GM19328 (cell line): ENCODE data around the gene DPYSL5.
A peak's percentile ranks its signal among the peaks of the same experiment; 100 is the strongest.
"Not testable (repeated sequence)": the region's sequence is repeated elsewhere in the genome, so short reads cannot be mapped to it uniquely, and the experiment has no call there.

ENCODE experiments used
- ATAC-seq: cut with Tn5 transposase; IDR thresholded peaks from one replicate; pipeline ENCODE4 v1.9.1; 2021; ENCODE audit warnings: mild to moderate bottlenecking, moderate library complexity; ENCODE audit not compliant: unreplicated experiment

DPYSL5 gene

DNA sequence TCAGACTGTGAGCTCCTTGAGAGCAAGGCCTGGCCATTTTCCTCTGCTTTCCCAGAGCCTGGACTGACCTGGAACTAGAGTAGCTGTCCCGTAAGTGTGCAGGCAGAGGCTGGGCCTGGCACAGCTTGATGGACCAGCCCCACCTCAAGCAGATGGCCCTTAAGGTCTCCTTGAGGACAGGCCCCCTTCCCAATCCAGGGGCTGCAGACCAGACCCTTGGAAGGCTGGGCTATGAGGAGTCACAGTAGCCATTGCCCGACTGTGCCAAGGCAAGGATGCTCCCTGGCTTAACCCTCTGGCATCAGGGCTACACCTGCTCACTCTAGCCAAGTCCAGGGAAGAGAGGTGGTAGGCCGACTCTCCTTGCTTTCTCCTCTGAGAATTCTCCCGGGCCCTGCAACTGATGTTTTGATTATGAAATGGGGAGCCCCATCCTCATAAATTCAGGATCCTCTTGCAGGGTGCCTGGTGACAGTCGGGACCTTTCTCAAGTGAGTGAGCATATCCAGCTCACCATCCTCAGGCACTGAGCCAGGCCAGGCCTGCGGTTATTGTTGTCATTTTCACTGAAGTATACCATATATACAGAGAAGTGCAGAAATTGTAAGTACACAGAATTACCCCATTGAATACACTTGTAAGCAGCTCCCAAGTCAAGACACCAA is 51.7 kb downstream of the DPYSL5 start:
- ATAC-seq: no peak

DNA sequence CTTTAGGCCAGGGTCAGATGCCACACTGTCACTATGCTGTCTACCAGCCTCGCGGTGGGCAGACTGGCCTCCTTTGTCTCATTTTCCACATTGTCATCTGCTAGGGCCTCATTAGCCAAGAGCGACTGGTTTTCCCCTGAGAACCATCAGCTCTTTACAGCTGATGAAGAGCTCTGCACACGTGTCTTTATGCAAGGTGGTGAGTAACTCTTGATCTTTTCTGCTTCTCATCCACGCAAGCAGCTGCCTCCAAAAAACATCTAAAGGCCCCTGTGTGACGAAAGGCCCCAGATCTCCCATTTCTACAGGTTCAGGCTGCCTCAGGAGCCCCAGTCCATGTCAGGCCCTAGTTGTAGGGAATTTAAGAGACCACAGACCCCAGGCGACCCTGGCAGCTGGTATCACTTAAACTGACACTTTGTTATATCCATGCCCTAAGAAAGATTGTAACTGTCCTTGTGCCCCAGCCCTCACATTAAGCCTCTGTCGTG is 52.9 kb downstream of the DPYSL5 start:
- ATAC-seq: no peak

DNA sequence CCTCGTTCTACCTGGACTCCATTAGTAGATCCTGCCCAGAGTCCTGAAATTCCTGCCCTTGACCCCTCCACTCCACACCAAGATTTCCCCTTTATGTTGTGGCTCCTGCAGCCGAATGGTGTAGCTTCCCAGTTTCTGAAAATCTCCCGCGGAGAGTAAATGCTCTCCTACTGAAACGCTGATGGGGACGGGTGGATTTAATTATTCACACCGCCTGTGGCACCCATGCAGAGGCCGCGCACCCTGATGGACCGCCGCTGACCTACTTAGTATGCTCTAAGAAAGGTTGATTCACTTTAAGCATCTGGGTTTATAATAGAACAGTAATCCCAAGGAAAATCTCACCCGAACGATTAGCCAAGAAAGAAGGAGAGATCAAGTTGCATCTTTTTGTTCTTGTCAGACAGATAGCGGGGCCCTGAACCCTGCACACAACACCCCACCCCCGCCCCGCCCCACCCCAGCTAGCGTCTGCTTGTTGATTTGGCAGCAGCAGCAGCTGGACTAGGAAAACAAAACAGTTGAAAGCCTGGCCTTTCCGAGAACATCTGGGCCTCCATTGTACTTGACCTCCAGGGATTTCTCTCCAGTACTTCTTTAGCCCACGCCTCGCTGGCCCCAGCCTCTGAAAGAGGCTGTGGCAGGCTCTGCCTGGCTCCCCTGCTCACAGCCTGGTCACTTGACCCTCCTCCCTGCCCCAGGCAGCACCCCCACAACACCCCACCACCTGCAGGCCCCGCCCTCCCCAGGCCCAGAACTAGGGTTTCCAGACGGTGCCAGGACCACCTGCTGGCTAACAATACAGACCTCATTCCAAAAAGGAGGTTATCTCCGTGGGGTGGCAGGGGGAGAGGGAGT is 53.6 kb downstream of the DPYSL5 start:
- no peak for ATAC-seq

- no peak for ATAC-seq
These were observed 55.7 kb downstream of the DPYSL5 start for GRCh38 chr2:26903676-26904075.

DNA sequence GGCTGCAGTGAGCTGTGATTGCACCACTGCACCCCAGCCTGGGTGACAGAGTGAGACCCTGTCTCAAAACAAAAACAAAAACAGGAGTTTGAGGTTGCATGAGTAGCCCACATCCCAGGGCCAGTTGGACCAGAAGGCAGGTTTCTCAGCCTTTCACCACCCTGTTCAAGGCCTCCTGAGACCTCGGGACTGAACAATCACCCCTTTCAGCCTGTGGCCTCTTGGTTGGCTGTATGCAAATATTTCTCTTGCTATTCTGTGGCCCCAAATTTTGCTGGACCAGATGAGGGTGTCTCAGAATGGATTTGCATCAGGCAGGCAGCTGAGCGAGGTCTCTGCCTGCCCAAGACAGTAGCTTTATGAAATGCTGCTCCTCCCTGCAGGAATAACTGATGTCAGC is 56.9 kb downstream of the DPYSL5 start:
- ATAC-seq: peak; percentile 53

- ATAC-seq: no peak
These were observed 57.6 kb downstream of the DPYSL5 start for GRCh38 chr2:26905341-26906198.

GRCh38 chr2:26907416-26907815 is 59.5 kb downstream of the DPYSL5 start:
- ATAC-seq: no peak

DNA sequence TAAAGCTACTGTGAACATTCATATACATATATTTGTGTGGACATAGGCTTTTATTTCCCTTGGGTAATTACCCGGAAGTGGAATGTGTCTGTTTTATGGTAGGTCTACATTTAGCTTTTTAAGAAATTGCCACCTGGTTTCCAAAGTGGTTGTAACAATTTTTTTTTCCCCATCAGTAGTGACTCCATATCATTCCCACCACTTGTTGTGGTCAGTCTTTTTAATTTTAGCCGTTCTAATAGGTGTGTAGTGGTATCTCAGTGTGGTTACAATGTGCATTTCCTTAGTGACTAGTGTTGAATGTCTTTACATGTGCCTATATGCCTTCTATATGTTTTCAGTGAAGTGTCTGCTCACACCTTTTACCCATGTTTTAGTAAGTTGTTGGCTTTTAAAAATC is 62.2 kb downstream of the DPYSL5 start:
- ATAC-seq: no peak

GRCh38 chr2:26911911-26912861 is 64.3 kb downstream of the DPYSL5 start:
- ATAC-seq: no peak

- no peak for ATAC-seq
These were observed 65.7 kb downstream of the DPYSL5 start for GRCh38 chr2:26913606-26913998.

DNA sequence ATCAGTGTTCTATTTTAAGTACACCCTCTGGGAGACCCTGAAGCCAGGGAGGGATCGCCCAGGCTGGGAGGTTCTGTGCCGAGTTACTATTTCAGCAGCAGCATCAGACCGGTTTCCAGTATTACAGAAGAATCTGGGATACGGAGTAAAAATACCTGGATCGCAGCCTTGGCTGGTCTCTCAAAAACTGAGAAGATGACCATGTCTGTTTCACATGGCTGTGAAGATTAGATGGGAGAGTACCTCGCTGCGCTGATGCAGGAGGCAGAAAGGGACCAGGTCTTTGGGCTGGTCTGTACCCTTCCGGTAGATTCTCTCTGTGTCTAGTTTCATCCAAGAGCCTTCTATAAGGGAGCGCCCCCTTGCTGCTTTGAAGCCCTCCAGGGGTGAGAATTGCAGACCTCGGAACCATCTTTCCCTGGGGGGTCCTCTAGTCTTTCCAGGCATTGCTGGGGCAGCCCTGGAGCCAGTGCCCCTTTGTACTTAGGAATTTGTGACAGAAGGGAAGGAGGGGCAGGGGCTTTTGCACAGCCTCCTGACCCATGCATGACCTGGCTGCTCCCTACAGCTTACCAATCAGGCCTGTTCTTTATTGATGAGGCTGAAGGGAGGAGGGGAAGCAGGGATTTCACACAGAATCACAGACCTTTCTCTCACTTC is 66.2 kb downstream of the DPYSL5 start:
- ATAC-seq: no peak

DNA sequence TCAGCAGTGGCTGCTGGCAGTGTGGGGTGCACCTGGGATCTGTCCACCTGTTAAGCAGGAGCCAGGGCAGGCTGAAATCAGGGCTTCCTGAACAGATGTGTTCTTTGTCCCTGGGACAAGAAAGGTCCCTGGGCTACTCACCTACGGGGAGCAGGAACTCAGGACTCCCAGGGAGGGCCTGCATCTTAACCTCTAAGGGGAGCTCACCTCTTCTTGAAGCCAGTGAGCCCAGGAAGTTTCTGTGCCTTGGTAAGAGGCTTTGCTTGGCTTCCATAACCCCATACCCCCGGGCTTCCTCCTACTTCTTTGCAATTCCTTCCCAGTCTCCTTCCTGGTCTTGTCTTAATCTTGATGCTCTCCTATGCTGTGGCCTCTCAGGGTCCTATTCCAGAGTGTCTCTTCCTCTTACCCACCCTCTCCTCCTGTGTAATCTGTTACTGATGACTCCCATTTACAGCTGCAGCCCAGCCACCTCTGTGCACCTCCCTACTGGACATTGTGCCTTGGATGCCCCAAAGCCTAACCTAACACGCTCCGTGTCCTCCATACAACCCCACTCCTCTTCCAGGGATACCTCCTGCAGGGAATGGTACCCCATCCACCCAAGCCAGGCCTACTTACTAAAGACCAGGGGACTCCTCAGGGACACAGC is 66.9 kb downstream of the DPYSL5 start:
- no peak for ATAC-seq

GRCh38 chr2:26915316-26915715 is 67.4 kb downstream of the DPYSL5 start:
- no peak for ATAC-seq

DNA sequence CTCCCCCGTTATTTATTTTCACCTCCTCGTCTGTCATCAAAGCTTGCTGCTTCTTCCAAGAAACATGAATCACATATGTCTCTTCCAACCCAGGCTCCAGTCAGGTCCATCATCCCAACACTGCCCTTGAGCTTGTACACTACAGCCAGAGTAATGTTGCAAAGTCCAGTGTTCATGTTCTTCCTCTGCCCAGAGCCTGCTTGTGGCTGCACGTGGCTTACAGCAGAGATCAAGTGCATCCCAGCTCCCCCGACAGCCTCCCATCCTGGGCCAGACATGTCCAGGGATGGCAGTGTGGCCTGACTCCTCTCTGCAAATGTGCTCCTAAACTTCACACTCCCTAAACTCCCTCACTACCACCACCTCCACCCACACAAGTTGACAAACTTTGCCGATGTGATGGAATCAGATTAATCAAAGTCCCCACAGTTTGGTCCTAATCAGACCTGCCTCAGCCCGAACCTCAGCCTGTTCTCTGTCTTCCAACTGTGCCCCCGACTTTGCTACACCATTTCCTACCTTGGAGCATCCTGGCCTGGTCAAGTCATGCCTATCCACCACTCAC is 68.3 kb downstream of the DPYSL5 start:
- no peak for ATAC-seq

DNA sequence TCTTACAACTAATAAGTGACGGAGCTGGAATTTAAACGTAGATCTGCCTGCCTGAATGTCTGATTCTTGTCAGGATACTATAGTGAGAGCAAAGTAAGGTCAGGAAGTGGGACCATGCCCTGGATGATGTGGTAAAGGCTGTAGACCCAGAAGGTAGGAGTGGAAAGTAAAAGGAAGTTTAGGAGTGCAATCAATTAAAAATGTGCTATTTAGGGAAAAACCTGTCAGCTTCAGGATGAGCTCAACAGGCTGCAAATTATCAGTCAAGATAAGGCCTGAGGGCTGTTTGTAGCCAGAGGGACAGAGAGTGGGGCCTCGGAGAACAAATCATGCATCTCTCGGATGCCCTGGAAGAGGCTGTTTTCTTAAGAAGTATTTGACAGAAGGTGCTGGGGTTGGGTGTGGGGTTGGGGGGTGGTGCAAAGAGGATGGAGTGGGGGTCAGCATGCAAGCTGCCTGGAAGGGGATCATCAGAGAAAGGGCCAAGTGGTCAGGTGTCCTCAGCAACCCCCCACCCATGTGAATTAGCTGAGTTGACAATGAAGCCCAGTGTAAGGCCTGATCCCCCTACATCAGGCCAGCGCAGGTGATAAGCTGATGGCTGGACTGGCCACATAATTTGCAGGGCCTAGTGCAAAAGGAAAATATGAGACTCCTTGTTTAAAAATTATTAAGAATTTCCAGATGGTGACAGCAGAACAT is 69.4 kb downstream of the DPYSL5 start:
- no peak for ATAC-seq

- no peak for ATAC-seq
These were observed 73.4 kb downstream of the DPYSL5 start for GRCh38 chr2:26921323-26921722.

DNA sequence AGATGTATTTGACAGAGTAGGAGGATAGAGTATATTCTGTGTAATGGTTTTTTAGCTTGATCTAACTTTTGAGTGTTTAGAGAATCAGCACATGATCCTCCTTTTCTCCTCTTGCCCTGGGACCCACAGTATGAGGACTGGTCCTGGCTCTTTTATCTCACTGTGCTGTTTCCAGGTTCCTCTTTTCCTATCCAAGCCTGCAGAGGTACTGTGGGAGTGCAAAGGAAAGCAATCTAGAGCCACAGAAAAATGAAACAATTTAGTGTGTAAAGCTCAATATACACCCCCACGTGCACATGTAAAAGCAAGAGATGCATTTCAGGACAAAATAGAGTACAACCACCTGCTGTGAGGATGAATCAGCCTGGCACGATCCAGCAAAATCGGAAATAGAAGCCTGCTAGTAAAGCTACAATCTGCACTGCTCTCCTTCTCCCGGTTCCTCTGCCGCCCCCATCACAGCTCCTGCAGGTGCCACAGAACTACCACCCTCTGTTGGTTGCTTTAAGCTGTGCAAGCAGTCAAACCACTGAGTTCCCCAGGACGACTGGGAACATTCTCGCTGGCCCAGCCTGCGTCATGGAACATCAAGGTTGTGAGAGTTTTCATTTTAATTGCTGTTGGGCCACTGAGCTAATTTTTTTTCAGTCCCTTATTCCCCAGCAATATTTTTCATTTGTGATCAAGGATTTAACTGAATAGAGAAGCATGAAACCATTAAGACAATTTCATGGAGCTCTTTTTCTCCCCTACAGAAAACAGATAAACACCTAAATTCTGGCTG is 74.7 kb downstream of the DPYSL5 start:
- no peak for ATAC-seq

GRCh38 chr2:26923189-26923466 is 75.2 kb downstream of the DPYSL5 start:
- ATAC-seq: not testable (repeated sequence)
